GM12892 (cell line): ENCODE data around the gene SLC23A3.
A peak's percentile ranks its signal among the peaks of the same experiment; 100 is the strongest.

ENCODE experiments used
- DNase-seq: peaks from one replicate; pipeline ENCODE4 v3.0.0; 2011; ENCODE audit not compliant: insufficient read length
- FAIRE-seq: peaks from 2 replicates; lab custom pipeline; 2011; peaks lifted over from hg19 to GRCh38; lab: Jason Lieb, UNC
- POLR2A ChIP-seq: IDR thresholded peaks from 2 replicates; pipeline ENCODE4 v1.6.1; 2011; ENCODE audit warnings: low read depth, low read length, control low read depth
- POLR2AphosphoS5 ChIP-seq: IDR thresholded peaks from 2 replicates; pipeline ENCODE4 v1.6.1; 2011; ENCODE audit warnings: low read depth, low read length, control low read depth
- TAF1 ChIP-seq: IDR thresholded peaks from 2 replicates; pipeline ENCODE4 v1.6.1; 2011; ENCODE audit warnings: low read depth, mild to moderate bottlenecking, control low read depth, low read length, borderline replicate concordance

Gene SLC23A3

DNA sequence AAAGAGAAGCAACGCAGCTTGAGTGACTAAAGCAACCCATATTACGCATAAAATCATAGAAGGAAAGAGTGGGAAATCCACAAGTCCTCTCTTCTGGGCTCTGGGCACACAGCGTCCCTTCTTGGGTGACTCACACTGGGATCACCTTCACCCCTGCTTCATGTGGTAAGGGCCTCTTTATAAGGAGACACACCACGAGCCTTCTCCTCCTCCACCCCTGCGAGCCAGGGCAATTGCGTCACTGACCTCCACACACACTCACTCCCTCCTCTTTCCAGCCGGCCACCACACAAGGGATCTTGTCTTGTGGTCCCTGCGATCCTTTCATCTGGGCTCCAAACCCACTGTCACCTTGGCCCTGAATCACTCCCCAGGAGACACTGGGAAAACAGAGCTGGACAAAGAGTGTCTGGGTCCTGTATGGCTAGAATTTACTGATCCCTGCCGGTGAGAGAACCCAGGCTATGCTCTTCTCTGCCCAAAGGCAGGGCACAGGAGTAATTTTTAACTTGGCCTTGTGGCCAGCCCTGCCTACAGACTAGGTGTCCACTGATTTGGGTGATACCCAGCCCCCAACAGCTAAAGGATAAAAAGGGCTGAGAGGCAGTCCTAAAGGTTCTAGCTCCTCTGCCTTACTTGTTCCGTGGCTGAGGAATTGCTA is 44.5 kb downstream of the SLC23A3 start:
- TF ChIP-seq POLR2AphosphoS5 (no peak), TAF1 (no peak)
- no peak for DNase-seq
- no peak for FAIRE-seq

GRCh38 chr2:219124381-219125110 is 45.3 kb downstream of the SLC23A3 start:
- FAIRE-seq (no peak), DNase-seq (no peak)
- TF ChIP-seq POLR2AphosphoS5, result no peak
- no peak for TF ChIP-seq TAF1
- no peak for TF ChIP-seq POLR2A

GRCh38 chr2:219123356-219124135 is 46.3 kb downstream of the SLC23A3 start:
- FAIRE-seq, result no peak
- TF ChIP-seq TAF1, result no peak
- TF ChIP-seq POLR2A, result no peak
- TF ChIP-seq POLR2AphosphoS5, result no peak
- DNase-seq, result no peak

DNA sequence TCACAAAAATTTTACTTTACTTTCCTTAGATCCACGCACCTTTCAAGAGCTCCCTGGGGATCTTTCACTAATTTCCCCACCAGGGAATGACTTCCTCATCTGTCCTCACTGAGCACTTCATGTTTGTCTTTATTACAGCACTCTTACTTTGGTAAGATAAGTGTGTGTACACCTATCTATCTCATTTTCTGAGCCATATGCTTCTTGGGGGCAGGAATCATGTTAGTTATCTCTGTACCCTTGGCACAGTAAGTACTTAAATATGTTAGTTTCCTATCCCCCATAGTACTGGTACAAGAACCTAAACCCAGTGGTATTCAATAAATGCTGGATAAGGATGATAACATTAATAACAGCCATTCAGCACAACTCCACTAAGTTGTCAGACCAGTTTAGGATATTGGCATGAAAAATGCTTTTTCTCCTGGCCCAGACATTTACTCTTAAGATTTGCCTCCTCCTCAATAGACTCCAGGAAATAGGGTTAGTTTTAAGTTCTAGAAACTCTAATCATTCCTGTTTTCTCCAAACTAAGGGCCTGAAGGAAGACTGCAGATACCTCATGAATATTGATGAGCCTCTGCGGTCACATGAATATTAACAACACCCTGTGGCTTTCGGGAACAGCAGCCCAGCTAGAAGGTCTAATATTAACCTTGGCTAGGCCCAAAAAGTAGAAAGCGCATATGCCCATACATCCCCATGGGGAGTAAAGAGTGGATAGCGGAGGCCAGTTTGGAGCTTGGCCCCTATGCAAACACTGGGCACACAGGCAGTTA is 47.4 kb downstream of the SLC23A3 start:
- no peak for TF ChIP-seq TAF1
- TF ChIP-seq POLR2A, result no peak
- no peak for TF ChIP-seq POLR2AphosphoS5
- no peak for DNase-seq
- FAIRE-seq, result no peak

DNA sequence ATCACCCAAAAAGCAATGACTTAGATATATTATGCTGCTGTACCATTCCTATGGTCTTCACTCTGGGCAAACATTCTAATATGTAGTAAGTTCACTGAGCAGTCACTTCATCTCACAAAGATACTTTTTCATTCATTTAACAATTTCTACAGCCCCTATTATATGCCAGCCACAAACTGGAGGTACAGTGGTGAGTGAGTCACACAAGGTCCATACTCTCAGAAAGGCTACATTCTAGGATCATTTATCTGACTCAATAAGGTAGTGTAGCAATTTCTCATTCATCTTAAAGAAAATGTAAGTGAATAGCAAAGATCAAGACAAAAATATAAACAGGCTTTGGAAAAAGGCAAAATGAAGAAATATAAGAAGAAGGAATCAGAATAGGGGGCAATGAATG is 49.7 kb downstream of the SLC23A3 start:
- FAIRE-seq (no peak), DNase-seq (no peak)
- no peak for TF ChIP-seq TAF1
- no peak for TF ChIP-seq POLR2AphosphoS5
- no peak for TF ChIP-seq POLR2A

- FAIRE-seq (peak; percentile 58), DNase-seq (peak; percentile 23)
- TF ChIP-seq POLR2A (no peak), TAF1 (no peak), POLR2AphosphoS5 (no peak)
Observed at GRCh38 chr2:219119422-219120043, 50.3 kb downstream of the SLC23A3 start.

GRCh38 chr2:219118504-219118903 is 51.3 kb downstream of the SLC23A3 start:
- FAIRE-seq (no peak), DNase-seq (no peak)
- TF ChIP-seq POLR2A (no peak), POLR2AphosphoS5 (no peak), TAF1 (no peak)

GRCh38 chr2:219116776-219117646 is 52.8 kb downstream of the SLC23A3 start:
- FAIRE-seq (no peak), DNase-seq (no peak)
- no peak for TF ChIP-seq POLR2A
- TF ChIP-seq TAF1, result no peak
- TF ChIP-seq POLR2AphosphoS5, result no peak

DNA sequence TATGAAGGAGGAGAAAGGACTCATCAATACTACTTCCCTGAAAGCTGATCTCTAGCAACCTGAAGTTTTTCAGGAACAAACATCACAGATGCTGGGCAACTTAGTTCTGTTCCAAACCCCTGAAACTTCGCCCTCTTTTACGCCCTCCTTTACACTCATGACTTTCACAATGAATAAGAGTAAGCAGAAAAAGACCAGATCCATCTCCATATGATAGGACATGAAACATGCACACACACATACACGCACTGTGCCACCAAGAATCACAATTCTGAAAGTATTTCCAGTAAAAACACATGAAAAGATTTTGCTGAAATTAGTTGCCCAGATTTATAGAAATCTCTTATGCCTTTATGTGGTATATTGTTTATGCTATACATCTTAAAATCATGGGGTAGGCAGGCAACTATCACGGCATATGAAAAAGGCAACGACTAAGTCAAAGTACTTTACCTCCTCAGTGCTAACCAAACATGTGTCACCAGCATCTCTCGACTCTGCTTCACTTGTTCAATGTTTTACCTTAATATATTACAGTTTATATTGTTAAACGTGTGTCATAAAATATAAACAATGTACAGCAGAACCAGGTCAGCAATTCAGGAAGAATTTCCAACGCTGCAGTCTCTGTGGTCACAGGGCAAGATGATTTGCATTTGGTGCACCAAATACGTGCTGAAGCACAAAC is 57.0 kb downstream of the SLC23A3 start:
- no peak for TF ChIP-seq POLR2AphosphoS5
- no peak for TF ChIP-seq POLR2A
- no peak for TF ChIP-seq TAF1
- FAIRE-seq, result no peak
- DNase-seq, result no peak

- FAIRE-seq (no peak), DNase-seq (no peak)
- no peak for TF ChIP-seq POLR2A
- TF ChIP-seq TAF1, result no peak
- no peak for TF ChIP-seq POLR2AphosphoS5
Observed at GRCh38 chr2:219112062-219112406, 57.8 kb downstream of the SLC23A3 start.
